ENCODE results near the gene EN1. TPM values are rescaled to one million over a fixed set of nuclear protein-coding genes. Genes with fewer than 3 reads are reported as not detected.

Gene EN1
- total RNA-seq, 1 experiment from 2014 or later: 0.35 TPM

DNA sequence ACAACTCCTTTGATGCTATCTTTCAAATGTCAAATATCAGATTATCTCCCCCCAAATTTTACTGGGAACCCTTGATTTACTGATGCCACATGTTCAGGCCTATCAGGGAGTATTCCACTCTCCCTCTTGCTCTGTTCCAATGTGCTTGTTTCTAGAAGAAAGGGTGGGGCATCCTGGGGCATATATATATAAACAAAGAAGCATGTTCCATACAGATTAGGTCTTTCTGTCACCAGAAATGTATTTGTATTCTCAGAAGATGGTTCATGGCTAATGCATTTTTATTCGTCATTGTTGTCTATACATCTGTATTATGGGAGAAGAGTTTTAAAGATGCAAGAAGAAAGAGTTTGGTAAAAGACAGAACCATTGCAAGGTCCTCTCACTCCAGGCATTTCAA lies 24.9 kb downstream of the EN1 start:
- DNase-seq (ENCODE audit: low spot score): no peak

GRCh38 chr2:118822015-118822414 lies 25.4 kb downstream of the EN1 start:
- DNase-seq (ENCODE audit: low spot score): no peak

DNA sequence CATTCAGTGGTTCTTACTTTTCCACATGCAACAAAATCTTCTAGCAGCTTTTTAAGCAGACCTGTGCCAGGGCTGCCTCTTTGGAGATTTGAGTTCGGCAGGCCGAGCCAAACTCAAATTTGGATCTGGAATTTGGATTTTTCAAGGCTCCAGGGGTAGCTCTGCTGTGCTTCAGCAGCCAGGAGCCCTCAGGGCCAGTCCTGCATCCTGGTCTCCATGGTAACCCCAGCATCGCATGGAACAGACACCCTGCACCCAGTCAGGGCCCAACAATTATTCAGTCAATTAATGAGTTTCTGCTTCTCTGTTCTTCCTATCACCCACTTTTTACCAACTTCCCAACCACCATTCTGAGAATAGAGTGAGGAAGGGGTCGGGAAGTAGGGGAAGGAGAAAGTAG lies 30.0 kb downstream of the EN1 start:
- no peak for DNase-seq (ENCODE audit: low spot score)

- no peak for DNase-seq (ENCODE audit: low spot score)
These were observed 30.8 kb downstream of the EN1 start for GRCh38 chr2:118816669-118817068.

GRCh38 chr2:118815731-118816130 lies 31.7 kb downstream of the EN1 start:
- no peak for DNase-seq (ENCODE audit: low spot score)

DNA sequence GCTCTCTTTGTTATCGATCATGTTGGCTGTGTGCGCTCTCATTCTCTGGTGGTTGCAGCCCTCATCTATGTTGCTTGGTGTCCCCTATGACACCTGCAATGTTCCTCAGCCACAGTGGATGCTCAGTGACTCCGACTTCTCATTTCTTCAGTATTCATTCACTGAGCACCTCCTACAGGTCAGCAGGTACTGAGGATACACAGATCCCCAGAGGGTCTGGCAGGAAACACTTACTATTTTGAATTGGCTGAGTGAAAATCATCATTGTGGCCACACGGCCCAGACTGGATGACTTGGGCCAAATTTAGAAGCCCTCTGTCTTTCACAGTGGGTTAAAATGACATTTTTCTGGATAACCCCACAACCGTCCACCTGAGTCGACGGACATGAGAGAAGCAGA lies 32.1 kb downstream of the EN1 start:
- no peak for DNase-seq (ENCODE audit: low spot score)

DNA sequence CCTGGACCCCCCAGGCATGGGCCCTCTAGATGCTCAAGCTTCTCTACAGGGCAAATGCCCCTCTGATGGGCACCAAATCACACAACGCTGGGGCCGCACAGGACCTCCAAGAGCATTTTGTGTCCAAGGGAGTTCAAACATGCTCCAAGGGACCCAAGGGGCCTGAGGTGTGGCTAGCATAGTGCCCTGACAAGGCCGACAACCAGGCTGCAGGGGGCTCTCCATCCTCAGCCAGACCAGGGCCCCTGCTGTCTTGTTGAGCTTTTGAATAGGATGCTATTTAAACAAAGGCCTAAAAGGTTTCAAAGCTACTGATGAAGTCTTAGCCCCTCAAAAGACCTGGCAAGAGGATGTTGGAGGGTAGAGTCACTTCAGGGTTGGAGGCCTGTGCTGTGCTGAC lies 33.1 kb downstream of the EN1 start:
- DNase-seq (ENCODE audit: low spot score): no peak

GRCh38 chr2:118813601-118814339 lies 33.7 kb downstream of the EN1 start:
- no peak for DNase-seq (ENCODE audit: low spot score)

DNA sequence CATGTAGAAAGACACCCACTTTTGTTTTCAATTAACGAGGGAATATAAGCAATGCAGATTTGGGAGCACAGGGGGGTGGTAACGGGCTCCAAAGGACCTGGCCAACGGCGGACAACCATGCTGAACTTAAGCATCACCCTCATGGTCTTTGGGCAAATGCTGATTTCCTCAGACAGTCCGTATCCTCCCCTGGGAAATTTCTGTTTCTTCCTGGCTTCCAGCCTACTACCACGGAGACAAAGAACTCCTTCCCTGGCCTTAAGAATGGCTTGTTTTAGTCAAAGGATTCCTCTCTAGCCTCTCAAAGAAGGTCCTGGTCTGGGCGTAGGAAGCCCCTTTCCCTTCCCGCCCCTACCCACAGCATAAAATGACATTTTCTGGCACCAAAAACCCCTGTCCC lies 34.3 kb downstream of the EN1 start:
- no peak for DNase-seq (ENCODE audit: low spot score)

GRCh38 chr2:118812552-118812951 lies 34.9 kb downstream of the EN1 start:
- DNase-seq (ENCODE audit: low spot score): no peak

GRCh38 chr2:118811514-118812115 lies 35.8 kb downstream of the EN1 start:
- DNase-seq (ENCODE audit: low spot score): no peak

DNA sequence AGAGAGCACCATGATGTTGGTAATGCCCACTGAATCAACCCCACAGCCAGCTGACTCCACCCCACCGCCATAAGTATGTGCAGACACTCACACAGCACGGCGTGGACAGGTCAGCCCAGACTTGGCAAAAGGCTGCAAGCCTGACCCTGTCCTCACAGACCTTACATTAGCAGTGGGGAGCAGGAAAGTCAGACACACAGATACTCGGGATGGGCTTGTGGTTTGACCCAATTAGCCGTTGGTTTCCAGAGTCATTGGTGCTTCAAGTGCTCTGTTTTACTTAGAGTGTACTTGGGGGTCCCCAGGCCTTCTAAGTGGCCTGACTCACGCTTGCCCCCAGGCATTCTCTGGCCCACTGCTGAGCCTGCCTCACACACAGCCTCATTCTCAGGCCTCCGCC lies 36.7 kb downstream of the EN1 start:
- no peak for DNase-seq (ENCODE audit: low spot score)

DNA sequence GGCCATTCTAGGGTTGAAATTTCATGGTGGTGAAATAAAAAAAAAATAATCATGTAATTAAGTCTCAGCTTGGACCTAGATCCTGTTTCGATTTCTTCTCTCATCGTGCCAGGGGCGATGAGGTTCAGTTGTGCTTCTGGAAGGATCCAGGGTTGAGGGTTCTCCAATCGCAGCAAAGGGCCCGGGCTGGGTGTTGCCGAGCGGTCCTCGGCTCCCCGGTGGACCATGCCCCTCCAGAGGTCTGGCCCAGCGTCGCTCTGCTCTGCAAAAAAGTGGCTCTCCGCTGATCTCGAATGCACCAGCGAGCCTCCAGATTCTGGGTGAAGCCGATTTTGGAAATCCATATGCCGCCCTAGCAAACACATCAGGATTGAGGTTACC lies 39.0 kb downstream of the EN1 start:
- DNase-seq (ENCODE audit: low spot score): no peak

- no peak for DNase-seq (ENCODE audit: low spot score)
These were observed 39.6 kb downstream of the EN1 start for GRCh38 chr2:118807668-118808428.

GRCh38 chr2:118806797-118807667 lies 40.4 kb downstream of the EN1 start:
- no peak for DNase-seq (ENCODE audit: low spot score)

DNA sequence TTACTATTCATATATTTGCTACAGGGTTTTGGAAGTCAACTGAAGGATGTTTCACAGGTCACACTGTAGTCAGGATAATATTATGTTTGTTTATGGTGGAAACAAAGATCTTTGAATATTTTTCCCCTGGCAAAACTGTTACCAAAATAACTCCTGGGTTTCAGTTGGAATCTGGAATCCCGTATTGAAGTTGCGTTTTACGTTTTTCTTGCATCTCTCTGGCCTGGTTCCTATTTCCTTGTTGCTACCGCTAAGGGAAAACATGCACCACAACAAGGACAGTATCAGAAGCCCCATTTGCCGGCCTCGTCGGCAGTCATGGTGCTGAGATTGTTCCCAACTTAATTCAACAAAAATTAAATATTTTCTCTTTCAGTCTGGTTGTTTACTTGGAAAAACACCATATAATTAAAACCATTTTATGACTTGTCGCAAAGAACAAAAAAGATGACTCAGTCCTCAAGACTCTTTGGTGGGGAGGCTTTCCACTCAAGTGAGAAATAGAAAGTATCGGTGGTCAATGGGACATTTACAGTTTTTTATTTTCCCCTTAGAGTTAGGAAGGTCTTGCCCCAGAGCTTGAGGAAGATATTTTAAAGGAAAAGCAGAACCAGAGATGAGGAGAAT lies 42.3 kb downstream of the EN1 start:
- no peak for DNase-seq (ENCODE audit: low spot score)

- DNase-seq (ENCODE audit: low spot score): no peak
These were observed 44.4 kb downstream of the EN1 start for GRCh38 chr2:118803012-118803411.

DNA sequence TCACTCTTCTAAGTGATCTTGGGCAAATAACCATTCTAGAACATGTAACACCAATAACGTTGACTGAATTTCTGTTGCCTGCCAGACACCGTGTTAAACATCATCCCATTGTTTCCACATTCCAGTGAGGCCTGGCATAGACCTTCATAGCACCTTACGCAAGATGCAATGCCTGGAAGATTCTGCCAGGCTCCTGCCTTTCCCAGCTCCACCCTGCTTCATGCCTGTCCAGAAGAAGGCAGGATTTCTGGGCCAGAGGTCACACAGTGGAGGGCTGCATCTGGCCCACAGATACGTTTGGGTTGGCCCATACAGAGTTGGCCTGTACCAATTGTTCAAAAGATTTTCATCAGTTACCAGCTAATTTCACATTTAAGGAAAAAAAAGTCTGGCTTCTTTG lies 46.3 kb downstream of the EN1 start:
- DNase-seq (ENCODE audit: low spot score): no peak

DNA sequence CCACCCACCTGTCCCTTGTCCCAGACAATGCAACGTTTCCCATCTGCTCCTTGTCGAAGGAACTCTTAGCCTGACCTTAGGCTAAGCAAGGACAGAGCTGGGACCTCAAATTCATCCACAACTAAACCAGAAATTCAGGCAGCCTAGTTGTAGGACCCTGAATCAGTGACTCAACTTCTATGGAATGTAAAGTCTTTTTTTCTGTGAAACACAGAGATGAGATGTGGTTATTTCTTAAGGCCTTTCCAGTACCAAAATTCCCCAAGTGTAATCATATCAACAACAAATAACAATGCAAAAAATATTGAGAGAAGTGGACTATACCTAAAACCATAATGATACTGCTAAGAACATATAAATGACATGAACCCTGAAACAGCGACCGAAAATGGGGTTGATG lies 46.7 kb downstream of the EN1 start:
- DNase-seq (ENCODE audit: low spot score): no peak

DNA sequence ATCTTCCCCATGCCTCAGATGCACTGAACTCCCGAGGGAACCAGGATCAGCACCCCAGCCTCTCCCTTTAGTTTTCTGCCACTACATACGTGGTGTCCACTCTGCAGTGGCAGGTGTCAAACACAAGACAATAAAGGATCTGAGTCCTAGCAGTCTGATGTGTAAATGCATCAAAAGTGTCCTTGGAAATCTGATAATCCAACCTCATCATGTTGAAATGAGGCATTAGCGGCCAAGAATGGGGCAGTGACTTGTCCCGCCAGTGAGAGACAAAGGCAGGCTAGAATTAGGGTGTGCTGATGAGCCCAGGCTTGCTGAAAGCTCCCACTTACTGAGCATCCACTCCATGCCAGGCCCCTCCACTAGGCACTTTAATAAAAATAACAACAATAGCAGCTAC lies 52.9 kb downstream of the EN1 start:
- no peak for DNase-seq (ENCODE audit: low spot score)
